ENCODE measurements around the gene ECE1.

ECE1 gene

GRCh38 chr1:21312407-21312992, 22.2 kb upstream of the ECE1 start:
- no peak for FAIRE-seq
- DNase-seq (ENCODE audit: extremely low spot score, insufficient read length, low read depth): no peak

DNA sequence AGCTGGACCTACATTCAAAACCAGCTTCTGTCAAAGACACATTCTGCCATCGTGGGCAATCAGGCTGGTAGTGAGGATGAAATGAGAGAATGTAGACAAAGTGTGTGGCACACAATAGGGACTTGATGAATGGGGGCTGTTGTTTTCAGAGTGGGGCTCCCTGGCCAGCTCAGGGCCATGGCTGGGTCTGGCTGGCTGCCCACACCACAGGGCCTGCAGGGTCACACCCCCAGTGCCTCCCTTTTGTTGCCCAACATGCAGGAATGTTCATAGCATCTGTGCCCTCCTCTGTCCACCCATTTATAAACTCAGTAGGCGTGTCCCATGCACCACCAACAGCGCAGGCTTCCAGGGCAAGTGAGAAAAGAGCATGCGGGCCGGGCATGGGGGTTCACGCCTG, 20.8 kb upstream of the ECE1 start:
- FAIRE-seq: no peak
- no peak for DNase-seq (ENCODE audit: extremely low spot score, insufficient read length, low read depth)

DNA sequence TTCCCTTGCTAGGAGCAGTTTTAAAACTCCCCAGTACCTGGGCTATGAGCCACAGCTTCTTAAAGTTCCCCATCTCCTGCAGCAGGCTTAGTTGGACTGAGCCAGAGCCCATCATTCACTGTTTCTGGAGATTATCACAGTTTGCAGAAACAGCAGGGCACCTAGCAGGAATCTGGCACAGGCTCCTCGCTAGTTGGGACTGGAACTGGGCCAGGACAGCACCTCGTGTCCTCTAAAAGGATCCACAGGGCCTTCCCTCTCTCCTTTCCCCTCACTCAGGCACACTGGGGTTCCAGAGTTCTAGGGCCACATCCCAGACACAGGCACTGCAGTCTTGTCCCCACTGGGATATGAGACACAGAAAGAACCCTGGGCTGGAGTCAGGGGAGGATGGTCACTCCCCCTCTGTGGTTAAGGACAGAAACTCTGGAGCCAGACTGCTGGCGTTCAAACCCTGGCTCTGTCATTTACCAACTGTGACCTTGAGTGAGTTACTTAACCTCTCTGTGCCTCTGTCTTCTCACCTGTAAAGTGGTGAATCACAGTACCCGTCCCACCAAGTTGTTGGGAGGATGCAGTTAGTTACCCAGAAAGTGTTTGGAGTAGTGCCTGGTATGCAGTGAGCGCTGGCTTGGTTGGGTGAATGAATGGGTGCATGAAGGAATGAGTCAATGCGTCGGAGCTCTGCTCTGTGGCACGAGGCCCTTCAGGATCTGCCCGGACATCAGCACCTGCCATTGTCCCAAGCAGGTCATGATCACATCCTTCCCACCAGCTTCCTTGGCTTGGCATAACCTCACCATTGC, 18.8 kb upstream of the ECE1 start:
- no peak for DNase-seq (ENCODE audit: extremely low spot score, insufficient read length, low read depth)
- no peak for FAIRE-seq

- DNase-seq (ENCODE audit: extremely low spot score, insufficient read length, low read depth) (no peak), FAIRE-seq (no peak)
Measured at GRCh38 chr1:21308330-21308729, 18.1 kb upstream of the ECE1 start.

DNA sequence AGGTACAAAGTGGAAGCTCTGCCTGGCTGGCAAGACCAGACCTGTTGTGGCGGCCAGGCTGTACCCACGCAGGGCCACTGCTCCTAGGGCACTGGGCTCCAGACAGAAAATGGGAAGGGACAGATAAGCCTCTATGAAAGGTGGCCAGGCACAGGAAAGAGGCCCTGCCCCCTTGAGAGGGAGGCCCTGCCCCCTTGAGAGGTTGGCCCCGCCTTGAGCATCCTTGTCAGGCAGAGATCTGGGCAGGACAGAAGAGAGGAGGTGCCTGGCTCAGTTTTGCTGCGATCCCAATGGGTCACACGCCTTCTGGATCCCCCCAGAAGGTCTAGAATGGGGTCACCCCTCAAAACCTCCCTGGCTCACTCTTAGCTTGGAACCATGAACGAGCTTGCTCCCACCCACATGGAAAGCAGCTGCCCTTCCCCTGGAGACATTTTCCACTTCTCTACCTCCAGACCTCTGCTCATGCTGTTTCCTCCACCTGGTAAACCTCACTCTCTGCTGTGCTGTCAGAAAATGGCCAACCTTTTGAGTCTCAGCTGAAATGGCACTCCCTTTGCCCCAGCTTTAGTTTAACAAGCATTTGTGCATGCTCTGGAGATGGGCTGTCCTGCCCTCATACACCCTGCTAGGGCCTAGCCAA, 17.5 kb upstream of the ECE1 start:
- FAIRE-seq (no peak), DNase-seq (ENCODE audit: extremely low spot score, insufficient read length, low read depth) (no peak)

DNA sequence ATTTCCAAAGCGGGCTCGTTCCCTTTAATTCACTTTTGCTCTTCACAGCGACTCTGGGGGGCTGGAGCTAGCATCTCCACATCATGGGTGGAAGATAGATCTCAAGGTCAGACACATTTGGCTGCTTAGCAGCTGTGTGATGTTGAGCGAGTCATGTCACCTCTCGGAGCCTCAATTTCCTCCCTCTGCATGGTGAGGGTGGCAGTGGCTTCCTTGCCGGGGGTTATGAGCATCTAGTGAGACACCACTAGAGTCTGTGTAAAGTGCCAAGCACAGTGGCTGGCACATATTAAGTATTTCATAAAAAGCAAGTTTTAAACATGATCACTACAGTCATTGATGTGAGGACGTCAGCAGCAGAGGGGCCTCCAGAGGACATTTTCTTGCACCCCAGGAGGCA, 16.9 kb upstream of the ECE1 start:
- no peak for FAIRE-seq
- no peak for DNase-seq (ENCODE audit: extremely low spot score, insufficient read length, low read depth)

- FAIRE-seq: no peak
- no peak for DNase-seq (ENCODE audit: extremely low spot score, insufficient read length, low read depth)
Measured at GRCh38 chr1:21305900-21306189, 15.6 kb upstream of the ECE1 start.

GRCh38 chr1:21305155-21305899, 15.1 kb upstream of the ECE1 start:
- FAIRE-seq (no peak), DNase-seq (ENCODE audit: extremely low spot score, insufficient read length, low read depth) (no peak)

- FAIRE-seq: no peak
- no peak for DNase-seq (ENCODE audit: extremely low spot score, insufficient read length, low read depth)
Measured at GRCh38 chr1:21304488-21304887, 14.2 kb upstream of the ECE1 start.

DNA sequence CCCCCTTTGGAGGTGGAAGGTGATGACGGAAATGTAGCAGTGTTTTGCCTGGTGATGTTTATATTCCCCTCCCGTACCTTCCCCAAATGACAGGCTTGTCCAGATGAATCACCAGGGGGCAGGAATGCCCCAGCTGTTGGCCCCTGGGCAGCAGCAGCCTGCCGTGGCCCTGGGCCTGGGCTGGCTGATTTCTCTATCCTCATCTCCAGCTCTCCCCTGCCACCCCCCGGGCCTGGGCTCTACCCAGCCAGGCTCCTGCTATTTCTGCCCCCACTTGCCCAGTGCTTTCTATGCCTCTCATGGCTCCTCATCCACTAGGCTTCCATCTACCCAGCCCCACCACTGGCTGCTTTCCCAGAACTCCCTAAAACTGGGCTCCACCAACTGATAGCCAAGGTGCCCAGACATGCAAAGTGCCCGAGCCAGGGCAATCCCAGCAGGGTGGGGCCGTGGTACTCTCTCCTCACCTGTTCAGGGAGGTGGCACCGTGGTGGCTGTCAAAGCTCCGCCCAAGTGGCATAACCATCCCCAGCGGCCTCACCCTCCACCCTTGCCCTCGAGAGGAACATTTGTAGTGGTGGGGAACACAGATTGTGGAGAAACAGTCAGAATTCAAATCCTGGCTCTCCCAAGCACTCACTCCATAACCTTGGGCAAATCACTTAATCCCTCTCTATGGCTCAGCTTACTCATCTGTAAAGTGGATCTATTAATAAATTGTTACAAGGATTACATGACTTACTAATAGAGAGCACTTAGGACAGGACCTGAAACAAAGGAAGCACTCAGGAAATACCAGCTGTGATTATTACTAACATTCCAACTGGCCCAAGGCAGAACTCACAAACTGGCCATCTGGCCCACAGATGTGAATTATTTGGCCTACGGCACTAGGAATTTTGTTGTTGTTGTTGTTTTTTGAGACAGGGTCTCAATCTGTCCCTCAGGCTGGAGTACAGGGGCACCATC, 12.8 kb upstream of the ECE1 start:
- FAIRE-seq (no peak), DNase-seq (ENCODE audit: extremely low spot score, insufficient read length, low read depth) (no peak)

DNA sequence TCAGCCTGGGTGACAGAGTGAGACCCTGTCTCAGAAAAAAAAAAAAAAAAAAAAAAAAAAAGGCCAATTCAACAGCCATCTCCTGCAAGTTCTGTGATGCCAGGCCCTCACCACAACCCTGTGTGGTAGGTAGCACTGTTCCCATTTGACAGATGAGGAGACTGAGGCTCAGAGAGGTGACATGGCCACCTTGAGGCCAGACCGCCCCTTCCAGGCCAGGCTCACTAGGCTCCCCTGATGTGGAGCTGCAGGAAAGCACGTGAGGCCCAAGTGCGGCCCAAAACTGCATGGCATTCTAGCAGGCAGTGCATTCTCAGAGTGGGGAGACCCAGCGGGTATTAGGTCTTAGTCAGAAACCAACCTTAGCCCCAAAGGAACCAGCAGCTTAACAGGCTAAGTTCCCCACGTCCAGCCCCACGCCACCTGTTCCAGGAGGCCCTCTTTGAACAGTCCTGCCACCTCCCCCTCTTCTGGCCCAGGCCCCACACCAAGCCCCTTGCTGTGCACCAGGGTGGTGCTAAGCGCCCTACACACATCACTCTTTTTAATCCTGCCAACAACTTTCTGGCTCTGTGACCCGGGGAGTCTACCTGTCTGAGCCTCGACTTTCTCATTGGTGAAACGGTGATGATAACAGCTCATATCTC, 11.7 kb upstream of the ECE1 start:
- DNase-seq (ENCODE audit: extremely low spot score, insufficient read length, low read depth) (no peak), FAIRE-seq (no peak)

DNA sequence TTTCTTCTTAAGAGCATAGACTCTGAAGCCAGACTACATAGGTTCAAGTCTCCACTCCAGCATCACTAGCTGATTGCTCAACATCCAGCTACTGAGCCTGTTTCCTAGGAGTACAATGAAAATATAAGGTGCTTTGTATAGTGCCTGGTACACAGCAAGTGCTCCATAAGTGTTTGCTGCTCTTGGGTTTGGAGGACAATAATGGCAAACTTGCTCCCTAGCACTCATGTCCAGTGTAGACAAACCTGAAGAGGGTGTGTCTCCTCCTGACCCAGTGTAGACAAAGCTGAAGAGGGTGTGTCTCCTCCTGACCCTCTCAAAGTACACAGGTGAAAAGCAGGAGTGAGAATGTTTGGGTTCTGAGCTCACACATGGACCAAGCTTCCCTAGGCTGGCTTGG, 10.5 kb upstream of the ECE1 start:
- DNase-seq (ENCODE audit: extremely low spot score, insufficient read length, low read depth) (no peak), FAIRE-seq (no peak)

GRCh38 chr1:21299780-21300395, 9.6 kb upstream of the ECE1 start:
- no peak for DNase-seq (ENCODE audit: extremely low spot score, insufficient read length, low read depth)
- FAIRE-seq: no peak

GRCh38 chr1:21298981-21299391, 8.7 kb upstream of the ECE1 start:
- FAIRE-seq (no peak), DNase-seq (ENCODE audit: extremely low spot score, insufficient read length, low read depth) (no peak)

GRCh38 chr1:21297975-21298374, 7.7 kb upstream of the ECE1 start:
- FAIRE-seq: no peak
- DNase-seq (ENCODE audit: extremely low spot score, insufficient read length, low read depth): no peak

- FAIRE-seq (no peak), DNase-seq (ENCODE audit: extremely low spot score, insufficient read length, low read depth) (no peak)
Measured at GRCh38 chr1:21296509-21297354, 6.5 kb upstream of the ECE1 start.

DNA sequence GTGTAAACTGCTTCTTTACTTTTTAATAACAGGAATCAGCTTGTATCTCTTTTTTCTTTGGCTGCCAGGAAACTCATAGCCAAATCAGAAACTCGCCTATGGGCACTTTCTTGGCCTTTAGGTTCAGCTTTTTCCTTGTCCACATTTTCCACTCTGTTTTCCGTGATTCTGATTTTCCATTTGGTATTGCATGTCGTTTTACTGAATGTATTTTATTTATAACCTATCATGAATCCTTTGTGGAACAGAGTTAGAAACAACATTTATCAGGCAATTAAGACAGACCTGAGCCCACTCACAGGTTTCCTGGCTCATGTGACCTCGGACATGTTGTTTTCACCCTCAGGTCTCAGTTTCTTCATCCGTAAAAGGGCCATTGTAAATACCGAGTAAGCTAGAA, 5.3 kb upstream of the ECE1 start:
- DNase-seq (ENCODE audit: extremely low spot score, insufficient read length, low read depth) (no peak), FAIRE-seq (no peak)

DNA sequence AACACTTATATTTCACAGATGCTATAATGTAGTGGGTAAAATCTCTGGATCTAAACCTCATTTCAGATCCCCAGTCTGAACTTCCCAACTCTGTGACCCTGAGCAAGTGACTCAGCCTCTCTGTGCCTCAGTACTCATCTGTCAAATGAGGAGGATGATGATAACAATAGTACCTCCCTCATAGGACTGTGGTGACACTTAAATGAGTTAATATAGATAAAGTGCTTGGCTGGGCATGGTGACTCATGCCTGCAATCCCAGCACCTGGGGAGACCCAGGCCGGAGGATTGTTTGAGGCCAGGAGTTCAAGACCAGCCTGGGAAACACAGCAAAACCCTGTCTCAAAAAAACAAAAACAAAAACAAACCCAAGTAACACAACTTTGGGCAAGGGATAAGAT, 4.7 kb upstream of the ECE1 start:
- FAIRE-seq (no peak), DNase-seq (ENCODE audit: extremely low spot score, insufficient read length, low read depth) (no peak)

All from GM18507 (cell line).